HCT116 (cell line): Measurements from ENCODE around the gene PLEKHG3.

Experiments used
- ELF1 ChIP-seq: IDR thresholded peaks from 2 replicates; pipeline ENCODE4 v1.6.1; 2012; ENCODE audit warnings: low read depth, borderline replicate concordance
- EZH2 ChIP-seq: fragments of 200-600 bp; sonication (generic); IDR thresholded peaks from 2 replicates; pipeline ENCODE4 v1.6.1; 2017; ENCODE audit warnings: antibody characterized with exemption, mixed run types
- EZH2phosphoT487 ChIP-seq: fragments of 200-600 bp; IDR thresholded peaks from 2 replicates; pipeline ENCODE4 v1.6.1; 2018; ENCODE audit warnings: antibody characterized with exemption, borderline replicate concordance
- POLR2A ChIP-seq: IDR thresholded peaks from 2 replicates; pipeline ENCODE4 v1.7.0; 2011; ENCODE audit warnings: borderline replicate concordance; ENCODE audit not compliant: insufficient read depth, insufficient read length; ENCODE audit errors: extremely low read depth
- POLR2AphosphoS5 ChIP-seq: IDR thresholded peaks from 2 replicates; pipeline ENCODE4 v1.6.1; 2011; ENCODE audit warnings: mild to moderate bottlenecking, low read depth, low read length, moderate library complexity
- RAD21 ChIP-seq: IDR thresholded peaks from 2 replicates; pipeline ENCODE4 v1.6.1; 2012; ENCODE audit warnings: low read depth, mild to moderate bottlenecking
- TF ChIP-seq, protein P1 (sequence below): IDR thresholded peaks from 2 replicates; pipeline ENCODE4 v1.6.1; 2012
- TF ChIP-seq, protein P2 (sequence below), 3 experiments: fragments of 200-600 bp in 1 of 3; sonication (generic) in 1 of 3; IDR thresholded peaks in 2 of 3; conservative IDR thresholded peaks in 1 of 3; 2 replicates each; pipeline ENCODE4 v1.5.1; 2012 to 2017; ENCODE audit warnings: low read depth in 2 of 3, low read length in 2 of 3, antibody characterized with exemption in 1 of 3, borderline replicate concordance in 1 of 3, control low read depth in 1 of 3, mild to moderate bottlenecking in 1 of 3, mixed read lengths in 1 of 3, mixed run types in 1 of 3, moderate library complexity in 1 of 3; ENCODE audit not compliant: insufficient read depth in 1 of 3
- TF ChIP-seq, protein P3 (sequence below): IDR thresholded peaks from 2 replicates; pipeline ENCODE4 v1.6.1; 2012
- TF ChIP-seq, protein P4 (sequence below): IDR thresholded peaks from 2 replicates; pipeline ENCODE4 v1.6.1; 2012; ENCODE audit warnings: low read depth

DNA sequence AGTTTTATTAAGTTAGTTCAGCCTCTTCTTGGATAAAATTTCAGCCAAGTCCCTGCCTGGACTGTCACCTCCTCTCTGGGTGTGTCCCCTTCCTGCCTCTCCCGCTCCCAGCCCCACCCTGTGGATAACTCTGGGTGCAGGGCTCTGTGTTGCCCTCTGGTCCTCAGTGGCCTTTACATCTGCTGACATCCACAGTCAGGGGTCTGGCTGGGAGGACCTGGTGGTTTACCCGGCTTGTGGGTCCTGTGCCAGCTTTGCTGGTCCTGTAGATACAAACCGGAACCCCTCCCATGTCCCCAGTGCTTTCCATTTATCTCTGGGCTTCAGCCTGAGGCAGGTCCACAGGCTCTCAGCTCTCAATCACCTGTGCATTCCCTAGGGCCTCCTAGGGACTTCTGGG lies 28.9 kb upstream of the PLEKHG3 start:
- TF ChIP-seq EZH2phosphoT487 (no peak), RAD21 (no peak), EZH2 (no peak), POLR2A (no peak), ELF1 (no peak), POLR2AphosphoS5 (no peak)
- TF ChIP-seq, protein P1, sequence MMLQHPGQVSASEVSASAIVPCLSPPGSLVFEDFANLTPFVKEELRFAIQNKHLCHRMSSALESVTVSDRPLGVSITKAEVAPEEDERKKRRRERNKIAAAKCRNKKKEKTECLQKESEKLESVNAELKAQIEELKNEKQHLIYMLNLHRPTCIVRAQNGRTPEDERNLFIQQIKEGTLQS = no peak
- TF ChIP-seq, protein P2, sequence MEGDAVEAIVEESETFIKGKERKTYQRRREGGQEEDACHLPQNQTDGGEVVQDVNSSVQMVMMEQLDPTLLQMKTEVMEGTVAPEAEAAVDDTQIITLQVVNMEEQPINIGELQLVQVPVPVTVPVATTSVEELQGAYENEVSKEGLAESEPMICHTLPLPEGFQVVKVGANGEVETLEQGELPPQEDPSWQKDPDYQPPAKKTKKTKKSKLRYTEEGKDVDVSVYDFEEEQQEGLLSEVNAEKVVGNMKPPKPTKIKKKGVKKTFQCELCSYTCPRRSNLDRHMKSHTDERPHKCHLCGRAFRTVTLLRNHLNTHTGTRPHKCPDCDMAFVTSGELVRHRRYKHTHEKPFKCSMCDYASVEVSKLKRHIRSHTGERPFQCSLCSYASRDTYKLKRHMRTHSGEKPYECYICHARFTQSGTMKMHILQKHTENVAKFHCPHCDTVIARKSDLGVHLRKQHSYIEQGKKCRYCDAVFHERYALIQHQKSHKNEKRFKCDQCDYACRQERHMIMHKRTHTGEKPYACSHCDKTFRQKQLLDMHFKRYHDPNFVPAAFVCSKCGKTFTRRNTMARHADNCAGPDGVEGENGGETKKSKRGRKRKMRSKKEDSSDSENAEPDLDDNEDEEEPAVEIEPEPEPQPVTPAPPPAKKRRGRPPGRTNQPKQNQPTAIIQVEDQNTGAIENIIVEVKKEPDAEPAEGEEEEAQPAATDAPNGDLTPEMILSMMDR (IDR thresholded peaks at IDR 0.05 in 2 of 3, conservative IDR thresholded peaks at IDR 0.05 in 1 of 3; ENCODE audit: borderline replicate concordance in 1 of 3, insufficient read depth in 1 of 3, low read depth in 2 of 3, low read length in 2 of 3) = no peak
- TF ChIP-seq, protein P3, sequence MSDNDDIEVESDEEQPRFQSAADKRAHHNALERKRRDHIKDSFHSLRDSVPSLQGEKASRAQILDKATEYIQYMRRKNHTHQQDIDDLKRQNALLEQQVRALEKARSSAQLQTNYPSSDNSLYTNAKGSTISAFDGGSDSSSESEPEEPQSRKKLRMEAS = no peak
- TF ChIP-seq, protein P4, sequence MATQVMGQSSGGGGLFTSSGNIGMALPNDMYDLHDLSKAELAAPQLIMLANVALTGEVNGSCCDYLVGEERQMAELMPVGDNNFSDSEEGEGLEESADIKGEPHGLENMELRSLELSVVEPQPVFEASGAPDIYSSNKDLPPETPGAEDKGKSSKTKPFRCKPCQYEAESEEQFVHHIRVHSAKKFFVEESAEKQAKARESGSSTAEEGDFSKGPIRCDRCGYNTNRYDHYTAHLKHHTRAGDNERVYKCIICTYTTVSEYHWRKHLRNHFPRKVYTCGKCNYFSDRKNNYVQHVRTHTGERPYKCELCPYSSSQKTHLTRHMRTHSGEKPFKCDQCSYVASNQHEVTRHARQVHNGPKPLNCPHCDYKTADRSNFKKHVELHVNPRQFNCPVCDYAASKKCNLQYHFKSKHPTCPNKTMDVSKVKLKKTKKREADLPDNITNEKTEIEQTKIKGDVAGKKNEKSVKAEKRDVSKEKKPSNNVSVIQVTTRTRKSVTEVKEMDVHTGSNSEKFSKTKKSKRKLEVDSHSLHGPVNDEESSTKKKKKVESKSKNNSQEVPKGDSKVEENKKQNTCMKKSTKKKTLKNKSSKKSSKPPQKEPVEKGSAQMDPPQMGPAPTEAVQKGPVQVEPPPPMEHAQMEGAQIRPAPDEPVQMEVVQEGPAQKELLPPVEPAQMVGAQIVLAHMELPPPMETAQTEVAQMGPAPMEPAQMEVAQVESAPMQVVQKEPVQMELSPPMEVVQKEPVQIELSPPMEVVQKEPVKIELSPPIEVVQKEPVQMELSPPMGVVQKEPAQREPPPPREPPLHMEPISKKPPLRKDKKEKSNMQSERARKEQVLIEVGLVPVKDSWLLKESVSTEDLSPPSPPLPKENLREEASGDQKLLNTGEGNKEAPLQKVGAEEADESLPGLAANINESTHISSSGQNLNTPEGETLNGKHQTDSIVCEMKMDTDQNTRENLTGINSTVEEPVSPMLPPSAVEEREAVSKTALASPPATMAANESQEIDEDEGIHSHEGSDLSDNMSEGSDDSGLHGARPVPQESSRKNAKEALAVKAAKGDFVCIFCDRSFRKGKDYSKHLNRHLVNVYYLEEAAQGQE = no peak
